Colon (tissue), 2 donors: ENCODE results near the gene LRRTM2.

ENCODE experiments used
- FAIRE-seq: peaks from 2 replicates; lab custom pipeline; 2012; peaks lifted over from hg19 to GRCh38; lab: Jason Lieb, UNC
- donor health status: control.
- donor health status: control.

Gene LRRTM2

DNA sequence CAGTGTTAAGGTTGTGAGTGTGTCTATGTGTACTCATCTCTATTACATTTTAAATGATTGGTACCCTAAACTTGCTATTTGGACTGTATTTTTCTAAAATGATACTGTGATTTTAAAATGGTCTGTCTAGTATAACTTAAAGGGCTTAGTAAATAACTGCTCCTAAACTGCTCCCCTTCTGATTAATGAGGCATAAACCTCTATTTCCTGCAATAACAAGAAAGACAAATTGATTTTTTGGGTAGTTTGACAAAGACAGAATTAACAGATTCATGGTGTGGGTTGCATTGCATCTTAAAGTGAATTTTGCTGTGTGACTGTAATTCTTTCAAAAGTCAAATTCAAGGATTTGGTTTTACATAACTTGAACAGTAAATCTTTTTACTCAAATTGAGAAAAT, 8.1 kb upstream of the LRRTM2 start:
- FAIRE-seq: no peak

- FAIRE-seq: no peak
These were observed 3.5 kb upstream of the LRRTM2 start for GRCh38 chr5:138878437-138879235.

GRCh38 chr5:138876811-138877210, 1.7 kb upstream of the LRRTM2 start:
- no peak for FAIRE-seq

GRCh38 chr5:138875946-138876345, 811 bp upstream of the LRRTM2 start:
- no peak for FAIRE-seq

DNA sequence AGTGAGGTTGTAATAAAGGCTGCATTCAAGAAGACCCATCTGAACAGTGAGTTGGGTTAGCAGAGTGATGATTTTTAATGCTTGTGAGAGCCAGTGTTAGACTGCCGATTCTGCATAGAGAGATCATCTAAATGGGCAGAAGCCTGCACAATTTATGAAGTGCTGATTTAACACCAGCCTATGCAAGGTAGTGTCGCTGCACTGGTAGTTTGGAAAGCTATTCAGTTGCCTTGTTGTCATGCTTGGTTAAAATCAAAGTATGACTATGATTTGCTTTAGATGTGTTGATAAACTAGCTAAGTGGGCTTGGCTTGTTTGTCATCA, 379 bp upstream of the LRRTM2 start:
- no peak for FAIRE-seq

DNA sequence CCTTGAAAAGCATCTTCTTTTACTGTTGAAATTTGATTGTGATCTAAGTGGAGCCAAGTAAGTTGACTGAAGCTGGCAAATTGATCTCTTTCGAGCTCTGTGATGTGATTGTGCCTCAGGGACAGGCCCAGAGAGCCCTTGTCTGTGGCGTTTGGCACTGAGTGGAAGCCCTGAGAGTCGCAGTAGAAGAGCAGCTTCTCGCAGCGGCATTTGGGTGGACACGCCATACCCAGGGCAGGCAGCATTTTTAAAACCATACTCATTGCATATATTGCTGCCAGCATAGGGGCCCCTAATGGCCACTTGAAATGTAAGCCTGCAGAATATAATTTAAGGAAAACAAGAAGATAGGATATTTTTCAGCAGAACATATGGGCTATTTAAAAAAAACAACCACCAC, 894 bp downstream of the LRRTM2 start:
- FAIRE-seq: no peak

GRCh38 chr5:138873466-138874221, 1.5 kb downstream of the LRRTM2 start:
- no peak for FAIRE-seq

GRCh38 chr5:138872841-138873465, 2.2 kb downstream of the LRRTM2 start:
- no peak for FAIRE-seq

- no peak for FAIRE-seq
These were observed 4.5 kb downstream of the LRRTM2 start for GRCh38 chr5:138870611-138871010.

DNA sequence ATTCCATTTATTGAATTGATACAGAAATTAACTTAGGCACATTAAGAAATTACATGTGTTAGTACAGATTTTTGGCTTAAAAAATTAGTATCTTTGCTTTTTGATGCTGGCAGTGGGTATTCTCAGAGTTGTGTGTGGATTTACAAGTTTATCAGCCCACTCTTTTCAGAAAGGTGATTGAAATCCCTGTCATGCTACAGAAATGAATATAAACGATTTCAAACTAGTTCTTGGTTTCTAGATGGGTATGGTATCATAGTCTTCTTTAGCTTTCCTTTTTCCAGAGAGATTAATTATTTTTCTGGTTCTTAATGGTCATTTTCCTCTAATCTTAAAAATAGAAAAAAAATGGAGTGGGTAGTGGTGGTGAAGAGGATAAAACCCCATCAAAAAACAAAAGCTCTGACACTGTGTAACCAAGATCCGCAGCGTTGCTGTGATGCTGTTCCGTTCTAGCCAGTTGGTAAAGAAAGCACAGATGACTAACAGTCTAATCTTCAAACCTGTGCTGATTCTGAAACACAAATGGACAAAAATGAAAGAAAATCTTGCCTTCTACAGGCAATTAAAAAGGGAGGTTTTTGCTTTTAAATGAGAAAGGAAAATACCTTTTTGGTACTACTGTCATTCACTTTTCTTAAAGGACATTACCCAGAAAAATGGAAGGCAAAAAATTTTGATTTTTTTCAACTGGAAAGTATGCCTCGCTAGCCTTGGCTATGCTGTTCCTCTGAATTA, 5.2 kb downstream of the LRRTM2 start:
- FAIRE-seq: no peak

GRCh38 chr5:138869038-138869437, 6.1 kb downstream of the LRRTM2 start:
- FAIRE-seq: no peak

DNA sequence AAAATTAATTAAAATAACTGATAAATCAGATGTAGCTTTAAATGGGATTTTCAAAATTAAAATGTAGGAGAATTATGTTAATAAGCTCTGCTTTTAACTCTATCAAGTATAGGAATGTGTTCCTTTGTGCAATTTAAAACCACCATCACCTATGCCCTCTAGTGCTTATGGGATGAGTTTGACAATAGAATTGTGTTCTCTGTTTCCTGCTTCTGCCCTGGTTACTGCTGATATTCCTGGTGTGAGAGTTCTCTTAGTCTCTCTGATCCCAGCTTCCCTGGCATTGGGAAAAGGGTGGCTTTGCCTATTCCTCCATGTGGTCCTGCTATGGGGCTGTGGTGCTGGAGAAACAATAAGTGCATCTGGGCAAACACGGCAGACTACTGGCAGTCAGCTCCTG, 8.1 kb downstream of the LRRTM2 start:
- FAIRE-seq: no peak

GRCh38 chr5:138853132-138853531, 22.0 kb downstream of the LRRTM2 start:
- FAIRE-seq: no peak

DNA sequence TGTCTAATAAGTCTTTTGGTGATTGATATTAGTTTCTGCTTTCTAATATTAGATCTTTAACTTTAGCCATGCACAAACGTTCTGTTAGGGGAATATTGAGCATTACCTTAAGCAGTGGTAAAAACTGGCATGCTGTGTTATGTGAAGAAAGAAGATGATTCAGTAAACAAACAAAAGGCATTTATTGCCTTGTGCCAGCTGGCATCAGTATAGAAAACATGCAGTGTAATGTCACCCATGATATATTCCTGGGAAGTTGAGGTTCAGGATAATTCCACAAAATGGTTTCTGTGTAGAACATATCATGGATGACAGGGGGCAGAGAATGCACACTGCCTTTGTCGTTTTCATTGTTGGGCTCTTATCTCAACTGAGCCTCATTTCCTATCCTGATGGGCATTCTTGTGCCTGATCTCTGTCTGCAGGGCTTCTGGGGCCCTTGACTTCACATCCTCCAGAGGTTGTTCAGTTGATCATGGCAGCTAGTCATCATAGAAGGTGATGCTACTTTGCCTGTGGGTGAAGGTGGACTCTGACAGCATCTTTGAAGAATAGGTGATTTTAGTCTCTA, 24.2 kb downstream of the LRRTM2 start:
- FAIRE-seq: no peak

DNA sequence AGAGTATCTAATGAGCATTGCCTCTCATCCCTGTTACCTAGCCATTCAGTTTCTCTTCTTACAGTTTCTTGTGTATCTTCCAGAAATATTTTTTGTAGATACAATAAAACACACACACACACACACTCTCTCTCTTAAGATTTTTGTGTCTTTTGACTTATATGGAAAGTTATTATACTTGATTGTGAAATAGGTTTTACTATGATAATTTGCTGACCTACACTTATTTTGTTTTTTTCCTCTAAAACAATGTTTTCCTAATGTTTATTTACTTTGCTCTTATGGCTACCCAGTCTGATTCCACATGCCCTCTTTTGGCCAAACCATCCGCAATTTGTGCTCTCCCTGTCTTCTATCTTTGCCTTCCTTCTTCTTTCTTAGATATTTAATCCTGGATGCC, 25.3 kb downstream of the LRRTM2 start:
- no peak for FAIRE-seq

DNA sequence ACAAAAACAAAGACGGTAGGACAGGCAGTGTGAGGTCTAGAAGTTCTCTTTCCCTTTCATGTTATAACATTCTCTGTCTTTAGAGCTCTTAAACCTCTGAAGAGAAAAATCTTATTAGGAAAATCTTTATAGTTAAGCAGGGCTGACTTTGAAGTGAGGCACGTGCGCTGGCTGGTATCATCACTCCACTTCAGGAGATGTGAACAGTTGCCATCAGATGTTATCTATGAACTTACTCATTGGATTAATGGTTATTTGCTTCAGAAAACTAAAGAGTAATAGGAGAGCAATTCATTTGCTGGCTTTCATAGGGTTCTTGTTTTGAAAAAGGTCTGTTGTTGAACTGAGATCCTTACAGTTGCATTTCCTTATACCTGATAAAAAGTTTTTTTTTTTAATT, 25.7 kb downstream of the LRRTM2 start:
- no peak for FAIRE-seq

DNA sequence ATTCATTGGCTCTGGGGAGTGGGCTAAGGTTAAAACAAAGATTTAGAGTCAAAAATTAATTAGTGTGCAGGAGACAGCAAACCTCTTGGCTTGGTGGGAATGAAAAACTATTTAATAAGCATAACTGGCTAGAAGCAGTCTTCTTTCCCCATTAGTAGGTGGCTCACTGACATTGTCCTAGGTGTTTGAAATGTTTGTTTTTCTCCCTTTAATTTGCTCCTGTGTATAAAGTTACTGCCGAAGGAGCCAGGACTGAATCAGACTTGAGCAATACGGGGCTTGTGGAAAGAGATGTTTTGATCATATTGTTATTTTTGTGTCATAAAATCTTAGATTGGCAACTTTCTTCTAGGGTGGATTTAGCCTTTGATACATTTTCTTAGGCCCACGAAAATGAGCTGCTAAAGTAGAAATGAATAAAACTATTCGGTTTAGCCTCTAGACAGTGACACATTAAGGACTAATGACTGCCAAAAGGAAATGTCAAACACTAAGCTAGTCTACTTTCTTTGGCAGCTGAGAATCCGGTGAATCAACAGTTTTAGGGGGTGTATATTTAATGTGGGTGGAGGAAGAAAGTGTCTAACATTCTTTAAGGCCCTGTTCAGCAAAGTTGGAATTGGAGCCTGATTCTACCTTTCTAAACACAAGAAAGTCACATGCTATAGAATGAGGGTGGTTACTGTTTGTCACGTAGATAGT, 30.2 kb downstream of the LRRTM2 start:
- no peak for FAIRE-seq

- FAIRE-seq: no peak
These were observed 31.0 kb downstream of the LRRTM2 start for GRCh38 chr5:138844125-138844461.

DNA sequence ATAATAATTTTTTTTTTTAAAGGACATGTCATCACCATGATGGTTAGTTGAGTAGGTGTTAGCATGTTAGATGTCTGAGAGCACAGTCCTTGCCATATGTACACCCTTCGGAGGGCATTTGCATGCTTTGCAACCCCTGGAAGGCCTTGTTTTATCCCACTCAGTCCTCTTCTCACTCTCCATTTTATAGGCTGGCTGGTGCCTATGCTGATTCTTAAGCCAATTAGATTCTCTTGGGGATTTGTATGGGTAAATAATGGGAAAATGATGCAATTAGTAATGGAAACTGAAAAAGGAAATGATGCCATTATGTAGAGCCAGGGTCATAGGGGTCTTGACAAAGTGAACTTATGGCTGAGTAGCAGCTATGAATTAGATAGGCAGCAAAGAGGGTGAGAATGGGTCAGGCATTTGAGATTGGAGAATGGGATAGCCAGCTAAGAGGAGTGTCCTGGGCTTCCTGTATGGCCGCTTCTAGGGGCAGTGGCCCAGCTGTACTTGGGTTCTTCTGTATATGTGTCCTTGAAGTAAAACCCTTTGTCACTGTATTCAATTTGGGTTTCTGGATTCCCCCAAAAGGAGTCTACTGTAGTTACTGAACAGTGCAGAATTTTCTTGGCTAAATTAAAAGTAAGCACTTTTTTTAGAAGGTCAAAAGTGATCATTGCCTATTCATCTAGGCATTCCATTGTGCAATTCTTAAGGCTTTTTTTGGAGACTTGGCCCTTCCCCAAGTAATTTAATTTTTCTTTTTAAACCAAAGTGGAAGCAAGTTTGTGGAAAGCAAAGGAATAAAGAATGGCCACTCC, 31.6 kb downstream of the LRRTM2 start:
- no peak for FAIRE-seq

DNA sequence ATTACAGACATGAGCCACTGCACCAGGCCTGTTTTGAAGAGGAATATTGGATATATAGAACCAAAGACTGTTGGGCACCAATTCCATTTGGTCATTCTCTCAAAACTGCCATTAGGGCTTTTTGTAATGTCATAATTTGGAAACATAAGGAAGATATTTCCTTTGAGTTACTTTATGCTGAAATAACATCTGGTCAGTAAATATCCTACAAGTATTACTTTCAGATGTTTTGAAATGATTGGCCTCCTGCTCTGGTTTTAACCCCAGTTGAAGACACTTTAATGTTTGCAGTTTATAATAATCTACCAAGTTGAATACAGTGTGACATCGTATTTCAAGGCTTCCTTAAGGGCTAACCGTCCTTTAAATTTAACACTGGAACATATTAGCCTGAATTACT, 33.6 kb downstream of the LRRTM2 start:
- FAIRE-seq: no peak

DNA sequence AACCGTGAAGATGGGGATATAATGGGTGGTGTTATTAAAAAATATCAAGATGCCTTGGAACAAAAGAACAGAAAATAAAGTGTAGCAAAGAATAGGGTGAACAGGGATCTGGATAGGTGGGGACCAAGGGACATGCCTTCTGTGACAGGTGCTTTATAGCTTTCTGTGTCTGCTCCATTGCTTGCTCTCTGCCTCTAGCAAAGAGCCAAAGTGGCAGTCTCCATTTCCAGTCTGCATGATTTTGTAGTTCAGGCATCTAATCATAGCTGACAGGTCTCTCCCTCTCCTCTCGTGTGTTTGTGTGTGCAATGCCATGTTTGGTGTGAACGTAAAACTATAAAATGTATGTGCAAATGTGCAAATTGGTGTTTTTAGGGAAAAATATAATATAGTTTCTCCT, 35.0 kb downstream of the LRRTM2 start:
- FAIRE-seq: no peak
